Activated gamma-delta T cell treated with anti-CD3 and anti-CD28 coated beads, Interleukin-2, amount 50 U/mL, for 16 hours (primary cell): ENCODE measurements around the gene RMC1.
"Not testable (repeated sequence)": the region's sequence is repeated elsewhere in the genome, so short reads cannot be mapped to it uniquely, and the experiment has no call there.

Experiments
- DNase-seq: peaks from one replicate; pipeline ENCODE4 v3.0.0-alpha.2; 2020; ENCODE audit warnings: low read depth

RMC1 gene

DNA sequence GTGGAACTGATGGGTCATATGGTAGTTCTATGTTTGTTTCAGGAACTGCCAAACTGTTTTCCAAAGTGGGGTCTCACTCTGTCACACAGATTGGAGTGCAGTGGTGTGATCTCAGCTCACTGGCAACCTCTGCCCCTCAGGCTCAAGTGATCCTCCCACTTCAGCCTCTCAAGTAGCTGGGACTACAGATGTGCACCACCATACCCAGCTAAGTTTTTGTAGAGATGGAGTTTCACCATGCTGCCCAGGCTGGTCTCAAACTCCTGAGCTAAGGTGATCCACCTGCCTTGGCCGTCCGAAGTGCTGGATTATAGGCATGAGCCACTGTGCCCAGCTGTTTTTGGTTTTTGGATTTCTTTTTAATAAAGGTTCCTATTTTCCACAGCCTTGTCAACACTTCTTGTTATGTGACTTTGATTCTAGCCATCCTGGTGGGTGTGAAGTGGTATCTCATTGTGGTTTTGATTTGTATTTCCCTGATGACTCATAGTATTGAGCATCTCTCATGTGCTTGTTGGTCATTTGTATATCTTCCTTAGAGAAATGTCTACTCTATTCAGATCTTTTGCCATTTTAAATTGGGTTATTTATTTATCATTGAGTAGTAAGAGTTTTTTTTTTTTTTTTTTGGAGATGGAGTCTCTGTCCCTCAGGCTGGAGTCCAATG lies 60.2 kb downstream of the RMC1 start:
- DNase-seq: peak; percentile 13

DNA sequence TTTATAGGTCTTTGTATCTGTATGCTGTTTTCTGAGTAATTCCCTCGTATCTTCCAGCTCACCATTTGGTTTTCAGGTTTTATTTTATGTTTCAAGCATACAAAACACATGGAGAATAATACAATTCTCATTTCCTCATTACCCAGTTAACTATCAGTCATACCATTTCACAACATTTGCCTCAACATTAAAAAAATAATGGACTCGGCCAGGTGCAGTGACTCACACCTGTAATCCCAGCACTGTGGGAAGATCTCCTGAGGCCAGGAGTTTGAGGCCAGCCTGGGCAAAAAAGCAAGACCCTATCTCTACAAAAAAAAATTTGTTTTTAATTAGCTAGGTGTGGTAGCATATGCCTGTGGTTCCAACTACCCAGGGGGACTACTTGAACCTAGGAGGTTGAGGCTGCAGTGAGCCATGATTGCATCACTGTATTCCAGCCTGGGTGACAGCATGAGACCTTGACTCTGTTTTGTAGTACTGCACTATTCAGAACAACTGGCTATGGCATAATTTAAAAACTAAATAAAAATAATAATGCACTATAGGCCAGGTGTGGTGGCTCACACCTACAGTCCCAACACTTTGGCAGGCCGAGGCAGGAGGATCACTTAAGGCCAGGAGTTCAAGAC lies 62.7 kb downstream of the RMC1 start:
- no peak for DNase-seq

DNA sequence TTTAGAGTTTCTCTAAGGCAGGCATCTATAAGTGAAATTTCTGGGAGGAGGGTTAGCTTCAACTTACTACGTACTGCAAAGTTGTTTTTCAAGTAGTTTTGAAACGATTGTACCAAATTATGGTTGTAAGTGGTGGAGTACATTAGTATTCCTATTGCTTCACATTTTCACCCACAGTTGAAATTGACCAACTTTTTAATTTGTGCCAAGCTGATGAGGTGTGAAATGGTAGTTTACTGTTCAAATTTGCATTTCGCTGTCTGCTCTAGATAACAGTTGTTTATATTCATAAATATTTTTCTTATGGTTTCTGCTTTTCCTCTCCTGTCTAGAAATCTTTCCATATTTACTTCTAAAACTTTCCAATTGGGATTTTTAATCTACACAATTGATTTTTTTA lies 64.4 kb downstream of the RMC1 start:
- no peak for DNase-seq

DNA sequence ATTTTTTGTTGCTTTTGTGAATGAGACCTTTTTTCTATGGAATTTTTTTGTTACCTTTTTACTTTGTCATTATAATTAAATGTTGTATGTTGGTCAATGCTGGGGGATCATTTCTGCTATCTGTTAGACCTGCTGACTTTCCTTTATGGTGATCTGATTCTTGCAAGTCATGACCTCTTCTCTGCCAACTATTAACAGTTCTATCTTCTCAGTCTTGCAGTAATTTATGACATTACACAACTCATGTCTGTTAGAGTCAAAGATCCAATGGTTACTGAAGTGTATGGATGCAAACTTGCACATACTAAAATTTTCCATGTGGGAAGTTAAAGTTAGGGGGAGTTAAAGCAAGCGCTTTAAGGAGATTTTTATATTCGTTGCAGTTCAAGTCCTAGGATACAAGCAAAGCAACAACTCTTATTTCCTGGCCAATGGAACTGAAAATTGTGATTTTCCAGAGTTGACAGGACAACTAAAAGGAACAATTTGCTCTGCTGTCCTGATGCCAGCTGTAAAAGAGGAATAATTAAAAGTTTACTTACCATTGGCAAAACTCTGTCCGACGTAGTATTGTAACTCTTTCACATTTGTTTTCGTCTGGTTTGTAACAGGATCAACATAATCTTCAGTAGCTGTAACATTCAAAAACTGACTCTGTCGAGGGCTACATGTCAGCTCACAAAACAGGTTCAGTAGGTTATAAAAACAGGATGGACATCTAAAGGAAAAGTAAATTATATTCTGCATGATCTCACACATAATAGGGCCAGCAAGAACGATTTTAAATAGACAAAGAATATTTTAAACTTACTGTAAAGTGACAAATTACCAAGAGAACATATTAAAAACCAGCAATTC lies 65.2 kb downstream of the RMC1 start:
- no peak for DNase-seq

DNA sequence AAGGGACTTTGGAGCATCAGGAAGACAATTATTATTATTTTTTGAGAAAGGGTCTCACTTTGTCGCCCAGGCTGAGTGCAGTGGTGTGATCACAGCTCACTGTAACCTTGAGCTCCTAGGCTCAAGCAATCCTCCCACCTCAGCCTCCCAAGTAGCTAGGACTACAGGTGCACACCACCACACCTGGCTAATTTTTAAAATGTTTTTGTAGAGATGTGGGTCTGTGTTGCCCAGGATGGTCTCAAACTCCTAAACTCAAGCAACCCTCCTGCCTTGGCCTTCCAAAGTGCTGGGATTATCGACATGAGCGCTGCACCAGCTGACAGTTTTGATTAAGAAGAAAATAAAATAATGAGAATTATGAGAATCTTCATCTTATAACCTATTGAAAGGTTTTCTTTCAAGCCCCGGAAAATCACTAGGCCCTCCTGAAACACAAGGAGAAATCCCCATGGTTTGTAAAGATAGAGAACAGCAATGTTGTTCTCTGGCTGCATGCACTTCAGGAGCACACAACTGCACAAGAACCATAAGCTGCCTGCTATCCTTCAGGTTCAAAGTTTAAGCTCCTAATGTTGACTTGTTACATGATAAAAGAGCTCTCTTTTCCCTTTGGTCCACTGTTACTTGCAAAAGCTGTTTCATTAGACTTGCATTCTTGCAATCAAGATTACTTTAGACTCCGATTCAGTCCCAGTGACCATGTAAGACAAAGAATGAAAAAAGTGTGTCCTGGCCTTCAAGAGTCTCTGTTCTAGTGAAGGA lies 66.2 kb downstream of the RMC1 start:
- no peak for DNase-seq

DNA sequence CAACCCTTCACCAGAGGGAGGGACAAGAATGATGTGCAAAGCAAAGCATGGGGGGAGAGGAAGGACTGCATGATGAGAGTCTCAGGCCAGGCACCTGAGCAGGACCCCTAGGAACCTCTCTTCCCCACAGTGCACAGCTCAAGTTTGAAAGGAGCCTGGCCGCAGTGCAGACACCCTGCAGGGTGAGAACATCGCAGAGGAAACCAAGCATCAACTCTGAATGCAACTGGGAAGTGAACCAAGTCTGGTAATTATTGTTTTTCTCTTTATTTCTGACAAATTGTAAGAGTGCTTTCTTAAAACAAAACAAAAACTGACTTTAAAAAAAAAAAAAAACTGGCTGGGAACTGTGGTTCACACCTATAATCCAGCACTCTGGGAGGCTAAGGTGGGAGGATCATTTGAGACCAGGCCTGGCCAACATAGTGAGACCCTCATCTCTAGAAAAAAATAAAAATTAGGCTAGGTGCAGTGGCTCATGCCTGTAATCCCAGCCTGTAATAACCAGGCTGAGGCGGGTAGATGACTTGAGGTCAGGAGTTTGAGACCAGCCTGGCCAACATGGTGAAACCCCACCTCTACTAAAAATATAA lies 67.7 kb downstream of the RMC1 start:
- no peak for DNase-seq

DNA sequence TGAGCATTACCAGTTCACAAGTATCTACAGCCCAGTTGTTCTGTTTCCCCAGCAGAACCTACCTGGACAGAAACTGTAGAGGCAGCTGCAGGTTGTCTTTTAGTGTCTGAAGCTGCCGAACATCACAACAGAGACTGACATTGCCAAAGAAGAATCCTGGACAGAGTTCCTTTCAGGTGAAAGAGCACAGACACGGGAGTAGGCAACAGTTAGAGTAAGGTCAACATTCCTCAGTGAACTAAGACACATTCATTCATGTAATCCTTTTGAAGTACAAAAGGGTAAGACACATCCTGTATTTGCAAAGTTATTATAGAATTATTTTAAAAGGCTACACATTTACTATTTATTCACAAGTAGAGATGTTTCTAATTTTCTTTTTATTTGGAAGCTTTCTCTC lies 68.7 kb downstream of the RMC1 start:
- DNase-seq: no peak

DNA sequence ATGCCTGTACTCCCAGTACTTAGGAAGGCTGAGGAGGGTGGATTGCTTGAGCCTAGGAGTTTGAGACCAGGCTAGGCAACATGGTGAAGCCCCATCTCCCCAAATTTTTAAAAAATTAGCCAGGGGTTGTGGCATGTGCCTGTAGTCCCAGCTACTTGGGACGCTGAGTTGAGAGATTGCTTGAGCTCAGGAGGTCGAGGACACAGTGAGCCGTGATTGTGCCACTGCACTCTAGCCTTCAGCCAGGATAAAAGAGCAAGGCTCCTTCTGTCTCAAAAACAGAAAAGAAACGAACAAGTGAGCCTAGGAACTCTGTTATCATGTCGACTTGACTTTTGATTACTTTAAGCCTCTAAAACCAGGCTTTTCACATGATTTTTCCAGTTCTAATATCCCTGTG lies 69.3 kb downstream of the RMC1 start:
- DNase-seq: no peak

DNA sequence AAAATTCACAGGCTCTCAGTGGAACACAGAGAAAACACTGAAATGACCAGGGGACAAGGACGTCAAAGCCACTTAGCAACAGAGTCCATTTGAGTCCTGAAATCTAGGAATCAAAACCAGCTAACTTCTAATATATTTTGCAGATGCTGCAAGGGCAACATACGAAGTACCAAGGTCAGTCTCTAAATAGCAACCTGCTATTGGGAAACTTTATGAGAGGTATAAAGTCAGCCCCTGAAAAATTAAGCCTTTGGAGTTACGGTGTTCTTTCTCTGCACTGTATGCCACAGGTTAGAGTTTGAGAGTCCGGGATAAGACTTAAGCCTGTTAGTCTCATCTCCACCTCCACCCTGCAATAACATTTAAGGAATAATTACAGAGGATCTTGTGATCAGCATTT lies 69.7 kb downstream of the RMC1 start:
- no peak for DNase-seq

DNA sequence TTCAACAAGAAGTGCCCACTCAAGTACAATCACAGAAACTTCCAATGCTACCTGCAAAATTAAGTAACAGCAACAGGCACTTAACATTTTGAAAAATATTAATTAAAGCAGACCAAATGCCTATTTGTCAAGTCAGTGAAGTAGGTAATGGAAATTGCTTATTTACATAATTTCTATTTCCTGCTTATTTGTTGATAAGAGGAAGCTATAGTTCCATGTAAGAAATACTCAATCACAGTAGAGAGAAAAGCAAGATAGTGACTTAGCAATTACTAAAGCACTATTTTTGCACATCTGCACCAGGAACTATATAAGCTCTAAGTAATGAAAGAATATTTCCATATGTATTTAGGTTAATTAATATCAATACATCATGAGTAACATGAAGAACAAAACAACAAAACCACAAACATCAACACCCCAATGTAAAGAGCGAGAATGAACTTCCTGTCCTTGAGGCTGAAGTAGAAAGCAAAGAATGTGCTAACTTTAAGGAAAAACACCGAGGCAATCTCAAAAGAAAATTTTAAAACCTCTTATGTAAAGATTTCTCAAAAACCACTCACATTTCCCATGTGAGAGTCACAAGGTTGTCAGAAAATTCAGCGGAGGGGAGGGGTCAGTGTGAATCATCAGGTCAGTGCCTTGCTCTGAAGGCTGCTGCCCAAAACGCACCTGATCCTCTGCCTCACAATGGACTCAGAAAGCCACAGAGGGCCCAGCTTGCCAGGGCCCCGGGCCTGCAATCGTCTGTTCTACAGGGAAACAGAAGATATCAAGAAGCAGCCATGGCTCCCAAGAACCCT lies 70.5 kb downstream of the RMC1 start:
- peak; percentile 19 for DNase-seq

DNA sequence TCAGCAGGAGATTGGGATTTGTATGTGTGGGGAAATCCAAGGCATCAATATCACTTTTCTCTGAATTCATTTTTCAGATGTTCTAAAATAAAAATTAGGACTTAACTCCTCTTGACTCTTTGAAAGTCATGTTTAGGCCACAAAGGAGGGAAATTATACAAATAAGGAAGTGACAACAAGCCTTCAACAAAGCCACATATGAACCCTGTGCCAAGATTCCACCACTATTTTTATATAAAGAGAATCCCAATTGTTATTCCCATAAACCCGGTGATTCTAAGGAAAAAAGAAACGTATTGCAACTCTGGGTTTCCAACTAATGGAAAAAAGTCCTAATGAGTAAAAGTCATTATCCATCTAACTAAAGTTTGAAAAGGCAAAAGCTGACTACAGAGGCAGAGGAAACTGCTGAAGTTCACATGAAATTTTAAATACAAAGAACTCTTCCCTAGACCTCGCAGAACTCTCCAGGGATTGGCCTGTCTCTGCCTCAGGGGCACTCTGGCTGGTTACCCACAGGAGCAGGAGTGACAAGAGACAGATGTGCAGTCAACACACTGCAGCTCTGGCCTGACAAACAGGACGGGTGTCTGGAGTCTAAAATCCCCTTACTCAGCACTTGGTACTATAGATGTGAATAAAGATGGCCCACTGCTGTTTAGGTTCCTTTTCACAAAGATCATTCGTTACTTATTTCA lies 71.4 kb downstream of the RMC1 start:
- no peak for DNase-seq

DNA sequence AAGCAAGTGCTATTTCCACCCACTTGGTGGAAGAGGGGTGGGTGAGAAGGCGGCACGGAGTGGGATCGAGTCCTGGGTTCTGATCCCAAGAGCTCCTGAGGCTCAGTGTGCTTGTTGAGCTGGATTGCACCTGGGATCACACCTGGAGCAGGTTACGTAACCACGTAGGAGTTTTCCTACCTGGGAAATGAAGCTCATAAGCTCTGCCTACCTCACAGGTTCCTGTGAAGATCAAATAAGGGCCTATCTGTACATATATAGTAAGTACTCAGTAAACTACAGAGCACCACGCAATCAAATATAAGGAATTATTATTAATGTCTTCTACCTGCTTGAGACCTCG lies 72.0 kb downstream of the RMC1 start:
- no peak for DNase-seq

DNA sequence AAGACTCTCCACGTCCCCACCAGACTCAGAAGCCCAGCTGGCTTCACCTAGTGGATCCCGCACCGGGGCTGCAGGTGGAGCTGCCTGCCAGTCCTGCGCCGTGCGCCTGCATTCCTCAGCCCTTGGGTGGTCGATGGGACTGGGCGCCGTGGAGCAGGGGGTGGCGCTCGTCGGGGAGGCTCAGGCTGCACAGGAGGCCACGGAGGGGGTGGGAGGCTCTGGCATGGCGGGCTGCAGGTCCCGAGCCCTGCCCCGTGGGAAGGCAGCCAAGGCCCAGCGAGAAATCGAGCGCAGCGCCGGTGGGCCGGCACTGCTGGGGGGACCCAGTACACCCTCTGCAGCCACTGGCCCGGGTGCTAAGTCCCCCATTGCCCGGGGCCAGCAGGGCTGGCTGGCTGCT lies 74.2 kb downstream of the RMC1 start:
- DNase-seq: not testable (repeated sequence)

DNA sequence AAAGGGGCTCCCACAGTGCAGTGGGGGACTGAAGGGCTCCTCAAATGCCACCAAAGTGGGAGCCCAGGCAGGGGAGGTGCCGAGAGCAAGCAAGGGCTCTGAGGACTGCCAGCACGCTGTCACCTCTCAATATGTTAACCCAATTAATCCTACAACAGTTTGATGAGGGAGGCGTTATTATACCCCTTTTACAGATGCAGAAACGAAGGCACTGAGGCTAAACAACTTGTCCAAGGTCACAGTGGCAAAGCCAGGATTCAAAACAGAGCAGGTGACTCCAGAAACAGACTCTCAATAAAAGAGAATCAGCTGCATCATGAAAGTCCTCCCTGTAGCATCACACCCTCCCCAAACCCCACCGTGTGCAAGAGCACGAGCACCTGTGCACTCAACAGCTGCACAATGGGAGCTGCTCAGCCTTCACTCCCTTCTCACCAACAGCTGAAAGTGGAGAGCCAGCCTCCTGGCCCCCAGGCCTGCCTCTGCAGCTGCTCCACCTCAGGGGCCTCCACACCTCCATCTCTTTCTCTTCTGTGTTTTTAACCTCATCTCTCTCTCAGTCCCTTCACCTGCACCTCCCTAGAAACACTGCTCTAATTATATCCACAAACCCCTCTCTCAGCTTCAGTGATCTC lies 74.9 kb downstream of the RMC1 start:
- DNase-seq: no peak

DNA sequence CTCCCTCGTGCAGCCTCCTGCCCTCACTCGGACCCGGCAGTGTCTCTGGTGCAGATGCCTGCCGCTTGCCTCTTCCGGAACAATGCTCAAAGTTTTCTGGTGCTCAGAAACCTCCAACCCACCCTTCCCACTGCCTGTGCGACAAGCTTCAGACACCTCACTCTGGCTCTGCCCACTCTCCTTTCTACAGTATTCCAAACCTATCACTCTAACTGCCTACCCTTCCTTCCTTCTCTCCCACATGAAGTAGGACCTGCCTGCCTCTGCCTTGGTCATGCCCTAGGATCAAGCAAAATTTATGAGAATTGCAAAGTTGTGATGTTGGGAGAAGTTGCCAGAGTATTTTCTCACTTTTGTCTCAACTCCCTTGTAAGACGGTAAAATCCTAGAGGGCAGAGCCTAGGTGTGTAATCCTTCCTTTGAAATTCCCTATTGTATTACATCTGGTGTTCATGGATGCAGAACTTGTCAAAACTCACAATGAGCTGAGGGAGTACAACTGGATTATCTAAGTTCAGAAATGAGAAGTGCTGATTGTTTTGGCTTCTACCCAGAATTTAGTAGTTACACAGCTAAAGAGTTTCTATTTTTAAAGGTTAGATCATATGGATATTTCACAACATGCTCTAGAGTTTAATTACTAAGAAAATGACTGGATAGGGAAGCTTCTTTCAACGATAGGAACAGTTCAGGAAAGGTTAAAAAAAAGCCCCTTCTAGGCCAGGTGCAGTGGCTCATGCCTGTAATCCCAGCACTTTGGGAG lies 75.8 kb downstream of the RMC1 start:
- no peak for DNase-seq

DNA sequence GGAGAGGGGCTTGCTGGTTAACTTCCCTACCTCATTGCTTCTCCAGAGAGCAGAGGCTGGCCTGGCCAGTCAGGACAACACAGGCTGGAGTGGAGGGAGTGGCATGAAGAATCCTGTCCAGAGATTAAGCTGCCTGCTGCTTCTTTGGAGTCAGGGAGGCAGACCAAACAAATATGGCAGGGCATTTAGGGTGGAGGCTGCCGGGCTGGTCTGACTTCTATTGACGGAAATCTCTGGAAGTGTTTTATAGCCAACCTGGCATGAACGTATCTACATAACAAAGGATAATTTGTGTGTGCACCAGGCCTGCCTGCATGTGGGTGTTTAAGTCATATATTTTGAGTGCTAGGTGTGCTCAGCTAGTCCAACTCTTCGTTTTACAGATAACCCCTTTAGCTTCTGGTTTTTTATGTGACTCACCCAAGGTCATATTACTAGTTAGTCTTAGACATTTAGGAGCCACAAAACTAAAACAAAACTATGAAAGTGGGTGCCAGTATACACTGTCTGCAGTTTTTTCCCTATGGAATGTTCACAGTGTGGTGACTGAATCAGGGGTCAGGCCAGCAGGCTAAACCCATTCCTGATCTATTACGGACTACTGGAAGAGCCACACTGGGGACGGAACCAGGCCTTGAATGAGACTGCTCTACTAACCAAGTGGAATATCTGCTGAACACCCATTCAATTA lies 77.5 kb downstream of the RMC1 start:
- no peak for DNase-seq
